ENCODE measurements around the gene BTBD16. TPM values are rescaled to one million over a fixed set of nuclear protein-coding genes. Genes with fewer than 3 reads are reported as not detected.

The BTBD16 gene
- total RNA-seq, 2 experiments from 2014 or later = 0.06 TPM; not detected in 1

DNA sequence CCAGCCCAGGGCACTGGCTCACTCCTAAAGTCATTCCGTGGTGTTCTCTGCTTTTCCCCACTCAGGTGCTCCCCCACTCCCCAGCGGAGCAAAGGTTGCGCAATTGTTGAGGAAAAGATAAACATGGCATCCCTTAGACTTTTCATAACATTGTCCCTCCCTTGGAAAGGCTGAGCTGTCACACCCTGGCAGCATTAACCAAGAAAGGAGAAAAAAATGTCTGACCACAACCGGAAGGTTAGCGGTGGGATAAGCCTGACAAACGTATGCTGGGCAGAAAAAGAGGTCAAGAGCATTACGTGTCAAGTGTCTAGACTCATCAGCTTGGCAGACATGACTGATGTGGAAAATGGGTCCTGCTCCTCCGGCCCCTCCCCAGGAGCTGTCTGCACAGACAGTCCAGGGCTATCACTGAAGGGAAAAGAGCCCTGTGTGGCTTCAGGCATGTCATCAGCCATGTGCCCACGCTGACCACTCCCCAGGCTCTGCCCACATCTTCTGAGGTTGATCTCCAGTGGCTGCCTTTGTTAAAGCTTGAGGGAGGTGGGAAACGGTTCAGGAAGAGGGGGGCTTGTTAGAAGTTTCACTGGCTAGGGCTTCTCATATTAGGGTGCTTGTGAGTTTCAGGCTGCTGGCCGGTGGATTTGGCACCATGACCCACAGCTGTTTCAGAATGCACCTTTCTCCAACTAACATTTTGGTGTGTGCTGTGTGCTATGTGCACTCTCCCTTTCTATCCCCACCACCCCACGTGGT, 30.1 kb downstream of the BTBD16 start:
- DNase-seq (ENCODE audit: low spot score) = no peak
- no peaks in the 10 kb centered on the region for H4K20me1 ChIP-seq (ENCODE audit: insufficient read depth, low read length)
- H3K4me1 ChIP-seq (ENCODE audit: insufficient read depth, low read length, poor library complexity, severe bottlenecking) = peaks cover 12% of the 10 kb centered on the region
- no peaks in the 10 kb centered on the region for H3K36me3 ChIP-seq (ENCODE audit: insufficient read depth, low read length)
- H3K27ac ChIP-seq (ENCODE audit: low read depth, low read length, poor library complexity, severe bottlenecking) = no peak overlapping the region
- no peak overlapping the region for H3K4me3 ChIP-seq (ENCODE audit: low read depth, low read length, poor library complexity, severe bottlenecking)
- ChIA-PET POLR2A (interaction anchor here (1.1 to 1.3 kb wide), 2 partner anchors 11 to 27 kb away, joined by 3 to 5 read pairs; no protein-coding TSS in a partner anchor), CTCF (ENCODE audit: unreplicated experiment) (no interaction called here)
- no peaks in the 10 kb centered on the region for H3K9me2 ChIP-seq (ENCODE audit: insufficient read depth, low read length)
- peaks cover 12% of the 10 kb centered on the region; the same call in 1 of the 2 replicates for H3K9me3 ChIP-seq (ENCODE audit: low read length)
- BruUV-seq (replicated peaks) = no TSS peak
- TF ChIP-seq EZH2phosphoT487 (IDR thresholded peaks at IDR 0.05; ENCODE audit: borderline replicate concordance, low read depth, low read length) = no peak
- H3K4me2 ChIP-seq (ENCODE audit: low read length) = no peak overlapping the region
- intact Hi-C loops (cut with micrococcal nuclease; ENCODE audit: unreplicated experiment) = no loop called here
- H3K79me2 ChIP-seq (ENCODE audit: insufficient read depth, low read depth, low read length) = no peaks in the 10 kb centered on the region
- no peak overlapping the region for H2AFZ ChIP-seq (ENCODE audit: low read length)

DNA sequence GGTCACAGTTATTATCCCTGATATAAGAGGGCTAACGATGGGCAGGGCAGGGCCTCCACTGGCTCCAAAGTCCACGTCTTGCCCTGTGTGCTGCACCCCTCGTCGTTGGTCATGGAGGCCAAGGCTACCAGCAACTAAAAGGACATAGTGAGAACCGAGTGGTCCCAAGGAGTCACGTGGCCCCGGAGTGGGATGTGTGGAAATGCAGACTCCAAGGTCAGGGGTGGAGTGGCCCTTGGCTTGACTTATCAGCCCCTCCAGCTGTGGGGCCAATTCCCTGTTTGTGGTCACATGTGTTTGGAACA, 30.7 kb downstream of the BTBD16 start:
- H3K4me1 ChIP-seq (ENCODE audit: insufficient read depth, low read length, poor library complexity, severe bottlenecking) = peaks cover 17% of the 10 kb centered on the region
- peaks cover 13% of the 10 kb centered on the region; the same call in 1 of the 2 replicates for H3K9me3 ChIP-seq (ENCODE audit: low read length)
- DNase-seq (ENCODE audit: low spot score) = no peak
- H3K36me3 ChIP-seq (ENCODE audit: insufficient read depth, low read length) = no peaks in the 10 kb centered on the region
- ChIA-PET CTCF (ENCODE audit: unreplicated experiment) (no interaction called here), POLR2A (interaction anchor here (1.0 to 1.3 kb wide), 3 partner anchors 11 to 27 kb away, joined by 3 to 5 read pairs (median 3); no protein-coding TSS in a partner anchor)
- no peak overlapping the region for H2AFZ ChIP-seq (ENCODE audit: low read length)
- no peak overlapping the region for H3K4me2 ChIP-seq (ENCODE audit: low read length)
- no peak overlapping the region for H3K4me3 ChIP-seq (ENCODE audit: low read depth, low read length, poor library complexity, severe bottlenecking)
- H3K9me2 ChIP-seq (ENCODE audit: insufficient read depth, low read length) = no peaks in the 10 kb centered on the region
- no peak overlapping the region for H3K27ac ChIP-seq (ENCODE audit: low read depth, low read length, poor library complexity, severe bottlenecking)
- H4K20me1 ChIP-seq (ENCODE audit: insufficient read depth, low read length) = no peaks in the 10 kb centered on the region
- intact Hi-C loops (cut with micrococcal nuclease; ENCODE audit: unreplicated experiment) = no loop called here
- no peaks in the 10 kb centered on the region for H3K79me2 ChIP-seq (ENCODE audit: insufficient read depth, low read depth, low read length)
- no peak for TF ChIP-seq EZH2phosphoT487 (IDR thresholded peaks at IDR 0.05; ENCODE audit: borderline replicate concordance, low read depth, low read length)
- TF ChIP-seq, protein P1, sequence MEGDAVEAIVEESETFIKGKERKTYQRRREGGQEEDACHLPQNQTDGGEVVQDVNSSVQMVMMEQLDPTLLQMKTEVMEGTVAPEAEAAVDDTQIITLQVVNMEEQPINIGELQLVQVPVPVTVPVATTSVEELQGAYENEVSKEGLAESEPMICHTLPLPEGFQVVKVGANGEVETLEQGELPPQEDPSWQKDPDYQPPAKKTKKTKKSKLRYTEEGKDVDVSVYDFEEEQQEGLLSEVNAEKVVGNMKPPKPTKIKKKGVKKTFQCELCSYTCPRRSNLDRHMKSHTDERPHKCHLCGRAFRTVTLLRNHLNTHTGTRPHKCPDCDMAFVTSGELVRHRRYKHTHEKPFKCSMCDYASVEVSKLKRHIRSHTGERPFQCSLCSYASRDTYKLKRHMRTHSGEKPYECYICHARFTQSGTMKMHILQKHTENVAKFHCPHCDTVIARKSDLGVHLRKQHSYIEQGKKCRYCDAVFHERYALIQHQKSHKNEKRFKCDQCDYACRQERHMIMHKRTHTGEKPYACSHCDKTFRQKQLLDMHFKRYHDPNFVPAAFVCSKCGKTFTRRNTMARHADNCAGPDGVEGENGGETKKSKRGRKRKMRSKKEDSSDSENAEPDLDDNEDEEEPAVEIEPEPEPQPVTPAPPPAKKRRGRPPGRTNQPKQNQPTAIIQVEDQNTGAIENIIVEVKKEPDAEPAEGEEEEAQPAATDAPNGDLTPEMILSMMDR (conservative IDR thresholded peaks at IDR 0.05; ENCODE audit: low read length) = no peak
- BruUV-seq (replicated peaks) = no TSS peak

DNA sequence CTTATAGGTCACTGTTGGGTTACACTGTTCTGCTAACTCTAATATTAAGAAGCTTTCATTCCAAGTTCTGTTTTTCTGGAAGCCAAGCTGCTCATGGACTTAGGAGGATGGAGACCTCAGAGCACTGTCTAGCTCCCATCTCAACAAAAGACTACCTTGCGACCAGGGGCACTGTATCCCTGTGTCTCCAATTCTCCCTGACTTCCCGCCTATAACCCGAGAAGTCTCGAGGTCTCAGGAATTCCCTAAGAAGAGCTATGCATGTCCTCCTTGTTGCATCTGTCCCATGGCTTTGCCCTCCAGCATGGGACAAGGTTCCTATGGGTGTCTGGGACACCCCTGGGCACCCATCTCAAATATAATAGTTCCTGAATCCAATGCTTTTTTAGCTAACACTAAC, 31.2 kb downstream of the BTBD16 start:
- peaks cover 13% of the 10 kb centered on the region; the same call in 1 of the 2 replicates for H3K9me3 ChIP-seq (ENCODE audit: low read length)
- H4K20me1 ChIP-seq (ENCODE audit: insufficient read depth, low read length) = no peaks in the 10 kb centered on the region
- no peak for DNase-seq (ENCODE audit: low spot score)
- H3K79me2 ChIP-seq (ENCODE audit: insufficient read depth, low read depth, low read length) = no peaks in the 10 kb centered on the region
- TF ChIP-seq EZH2phosphoT487 (IDR thresholded peaks at IDR 0.05; ENCODE audit: borderline replicate concordance, low read depth, low read length) = no peak
- TF ChIP-seq, protein P1 (conservative IDR thresholded peaks at IDR 0.05; ENCODE audit: low read length) = no peak
- intact Hi-C loops (cut with micrococcal nuclease; ENCODE audit: unreplicated experiment) = no loop called here
- ChIA-PET POLR2A (interaction anchor here (0.7 to 1.3 kb wide), 4 partner anchors 12 to 121 kb away, joined by 3 to 5 read pairs (median 3); no protein-coding TSS in a partner anchor), CTCF (ENCODE audit: unreplicated experiment) (no interaction called here)
- no peak overlapping the region for H2AFZ ChIP-seq (ENCODE audit: low read length)
- no peak overlapping the region for H3K4me3 ChIP-seq (ENCODE audit: low read depth, low read length, poor library complexity, severe bottlenecking)
- H3K9me2 ChIP-seq (ENCODE audit: insufficient read depth, low read length) = no peaks in the 10 kb centered on the region
- BruUV-seq (replicated peaks) = no TSS peak
- H3K4me1 ChIP-seq (ENCODE audit: insufficient read depth, low read length, poor library complexity, severe bottlenecking) = peaks cover 23% of the 10 kb centered on the region
- H3K27ac ChIP-seq (ENCODE audit: low read depth, low read length, poor library complexity, severe bottlenecking) = no peak overlapping the region
- H3K4me2 ChIP-seq (ENCODE audit: low read length) = no peak overlapping the region
- no peaks in the 10 kb centered on the region for H3K36me3 ChIP-seq (ENCODE audit: insufficient read depth, low read length)
